Stimulated activated CD8-positive, alpha-beta memory T cell treated with anti-CD3 and anti-CD28 coated beads, Interleukin-4, amount 100 ng/mL, for 24 hours (primary cell): ENCODE results near the gene PLEKHA8.

Source experiments
- DNase-seq: peaks from one replicate; pipeline ENCODE4 v3.0.0-alpha.2; 2020; ENCODE audit warnings: low read depth

Gene PLEKHA8

DNA sequence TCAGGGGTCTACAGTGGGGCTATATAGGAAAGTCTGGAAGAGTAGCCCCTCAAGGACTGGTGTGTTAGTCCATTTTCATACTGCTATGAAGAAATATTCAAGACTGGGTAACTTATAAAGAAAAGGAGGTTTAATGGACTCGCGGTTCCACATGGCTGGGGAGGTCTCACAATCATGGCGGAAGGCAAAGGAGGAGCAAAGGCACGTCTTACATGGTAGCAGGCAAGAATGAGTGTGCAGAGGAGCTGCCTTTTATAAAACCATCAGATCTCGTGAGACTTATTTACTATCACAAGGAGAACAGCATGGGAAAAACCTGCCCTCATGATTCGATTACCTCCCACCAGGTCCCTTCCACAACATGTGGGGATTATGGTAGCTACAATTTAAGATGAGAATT, 4.7 kb upstream of the PLEKHA8 start:
- DNase-seq: no peak

- DNase-seq: peak; percentile 85
These were observed 1.8 kb upstream of the PLEKHA8 start, which contains the start of gene FKBP14 for GRCh38 chr7:30026229-30027064. Gene FKBP14, minus strand, starts transcription at chr7:30026702. Its CDS starts 194 bp downstream, at chr7:30026508.

DNA sequence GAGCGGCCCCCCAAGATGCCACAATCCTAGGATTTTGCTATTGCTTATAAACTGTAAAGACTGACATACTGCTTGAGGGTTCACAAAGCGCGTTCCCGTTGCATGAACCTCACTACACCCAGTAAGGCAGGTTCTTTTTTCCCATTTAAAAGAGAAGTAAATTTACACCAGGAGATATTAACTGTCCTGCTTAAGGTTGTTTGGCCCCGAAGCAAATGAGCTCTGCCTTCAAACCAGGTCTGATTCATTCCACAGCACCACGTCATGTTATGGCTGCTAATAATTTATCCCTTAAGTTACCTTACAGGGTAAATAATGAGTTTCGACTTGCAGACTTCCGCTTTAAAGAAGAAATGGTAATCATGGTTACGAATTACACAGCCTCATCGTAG, 1.2 kb upstream of the PLEKHA8 start:
- DNase-seq: no peak

- DNase-seq: no peak
These were observed 434 bp upstream of the PLEKHA8 start for GRCh38 chr7:30027740-30028215.

- peak; percentile 1 for DNase-seq
These were observed 780 bp downstream of the PLEKHA8 start for GRCh38 chr7:30028749-30029635.

DNA sequence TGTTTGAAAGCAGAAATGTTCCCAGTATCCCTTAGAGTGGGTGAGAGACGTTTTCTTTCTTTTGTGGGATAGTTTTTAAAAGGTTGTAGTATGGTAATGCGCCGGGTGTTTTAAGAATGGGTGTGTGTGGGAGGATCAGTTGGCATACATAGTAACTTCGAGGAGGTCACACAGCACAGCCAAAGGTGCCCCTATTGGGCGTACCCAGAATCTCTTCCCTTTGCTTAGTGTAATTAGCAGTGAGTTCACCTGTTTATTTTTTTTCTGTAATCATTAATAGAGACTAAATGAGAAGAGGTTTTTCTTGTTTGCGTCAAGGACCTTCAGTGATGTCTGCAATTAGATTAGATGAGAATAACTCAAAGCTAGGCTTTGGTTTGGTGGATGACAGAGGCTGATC, 1.5 kb downstream of the PLEKHA8 start:
- no peak for DNase-seq

DNA sequence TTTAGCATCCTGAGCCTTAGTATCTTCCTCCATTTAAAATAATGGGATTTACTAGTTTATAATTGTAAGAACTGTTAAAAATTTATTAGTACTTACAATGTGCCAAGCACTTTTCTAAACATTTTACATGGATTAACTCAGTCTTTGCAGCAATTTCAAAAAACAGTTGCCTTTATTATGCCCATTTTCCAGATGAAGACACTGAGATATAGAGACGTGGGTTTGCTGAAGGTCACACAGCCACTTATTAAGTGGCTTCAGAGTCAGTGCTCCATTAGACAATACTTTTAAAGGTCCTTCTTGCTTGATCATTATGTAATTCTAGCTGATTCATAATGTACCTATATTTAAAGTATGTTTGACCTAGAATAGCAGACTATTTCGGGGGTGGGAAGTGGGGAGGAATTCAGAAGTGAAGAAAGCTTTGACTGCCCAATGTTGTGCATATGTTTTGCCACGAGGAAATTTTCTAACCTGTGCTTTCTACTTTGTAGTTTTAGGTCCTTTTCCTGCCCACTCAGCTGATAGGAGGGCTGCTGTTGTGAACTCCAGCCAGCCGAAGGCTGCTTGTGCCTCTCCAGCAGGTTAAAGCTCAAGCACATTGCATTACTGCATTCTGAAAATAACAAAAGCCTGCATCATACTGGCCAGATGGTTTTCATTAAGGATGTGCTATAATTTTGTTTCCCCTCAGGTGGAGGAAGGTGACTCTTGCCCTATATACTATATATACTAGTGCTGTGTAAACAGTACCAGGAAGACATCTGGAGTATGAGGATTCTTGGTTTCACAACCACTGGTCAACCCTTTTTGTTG, 4.3 kb downstream of the PLEKHA8 start:
- no peak for DNase-seq

DNA sequence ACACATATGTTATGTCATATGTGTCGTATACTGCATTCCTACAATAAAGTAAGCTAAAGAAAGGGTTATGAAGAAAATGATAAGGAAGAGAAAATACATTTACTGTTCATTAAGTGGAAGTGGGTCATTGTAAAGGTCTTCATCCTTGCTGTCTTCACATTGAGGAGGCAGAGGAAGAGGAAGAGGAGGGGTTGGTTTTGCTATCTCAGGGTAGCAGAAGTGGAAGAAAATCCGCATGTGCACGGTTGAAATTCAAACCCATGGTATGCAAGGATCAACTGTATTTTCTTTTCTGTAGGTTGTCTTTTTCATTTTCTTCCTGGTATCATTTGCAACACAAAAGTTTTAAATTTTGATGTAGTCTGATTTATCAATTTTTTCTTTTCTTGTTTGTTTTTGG, 6.3 kb downstream of the PLEKHA8 start:
- no peak for DNase-seq

DNA sequence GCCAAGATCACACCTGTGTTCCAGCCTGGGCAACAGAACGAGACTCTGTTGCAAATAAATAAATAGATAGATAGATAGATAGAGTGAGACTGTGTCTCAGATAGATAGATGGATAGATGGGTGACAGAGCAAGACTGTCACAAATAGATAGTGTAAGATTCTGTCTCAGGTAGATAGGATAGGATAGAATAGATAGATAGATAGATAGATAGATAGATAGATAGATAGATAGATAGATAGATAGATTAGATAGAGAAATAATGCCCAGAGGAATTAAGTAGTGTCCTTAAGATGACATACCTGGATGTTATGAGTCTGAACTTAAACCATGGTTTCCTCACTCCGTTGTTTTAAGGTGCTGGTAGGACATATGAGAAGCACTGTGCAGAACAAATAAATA, 8.0 kb downstream of the PLEKHA8 start:
- no peak for DNase-seq

- no peak for DNase-seq
These were observed 10.2 kb downstream of the PLEKHA8 start for GRCh38 chr7:30038196-30038980.

DNA sequence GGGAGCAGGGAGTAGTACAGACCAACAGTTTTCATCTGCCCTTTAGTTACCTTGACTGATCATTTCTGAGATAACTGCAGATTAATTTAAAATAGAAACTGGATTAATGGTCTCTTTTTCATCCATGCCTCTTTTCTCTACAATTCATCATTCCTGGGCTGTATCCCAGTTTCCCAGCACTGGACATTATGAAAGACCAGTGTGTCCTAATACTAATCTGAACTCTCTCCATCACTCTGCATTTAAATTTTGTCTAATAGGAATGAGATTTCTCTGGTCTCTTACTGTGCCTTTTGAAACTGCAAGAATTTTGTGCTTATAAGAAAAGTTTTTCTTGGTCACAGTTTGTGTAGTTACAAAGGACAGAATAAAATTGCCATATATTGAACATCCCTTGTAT, 12.7 kb downstream of the PLEKHA8 start:
- no peak for DNase-seq

DNA sequence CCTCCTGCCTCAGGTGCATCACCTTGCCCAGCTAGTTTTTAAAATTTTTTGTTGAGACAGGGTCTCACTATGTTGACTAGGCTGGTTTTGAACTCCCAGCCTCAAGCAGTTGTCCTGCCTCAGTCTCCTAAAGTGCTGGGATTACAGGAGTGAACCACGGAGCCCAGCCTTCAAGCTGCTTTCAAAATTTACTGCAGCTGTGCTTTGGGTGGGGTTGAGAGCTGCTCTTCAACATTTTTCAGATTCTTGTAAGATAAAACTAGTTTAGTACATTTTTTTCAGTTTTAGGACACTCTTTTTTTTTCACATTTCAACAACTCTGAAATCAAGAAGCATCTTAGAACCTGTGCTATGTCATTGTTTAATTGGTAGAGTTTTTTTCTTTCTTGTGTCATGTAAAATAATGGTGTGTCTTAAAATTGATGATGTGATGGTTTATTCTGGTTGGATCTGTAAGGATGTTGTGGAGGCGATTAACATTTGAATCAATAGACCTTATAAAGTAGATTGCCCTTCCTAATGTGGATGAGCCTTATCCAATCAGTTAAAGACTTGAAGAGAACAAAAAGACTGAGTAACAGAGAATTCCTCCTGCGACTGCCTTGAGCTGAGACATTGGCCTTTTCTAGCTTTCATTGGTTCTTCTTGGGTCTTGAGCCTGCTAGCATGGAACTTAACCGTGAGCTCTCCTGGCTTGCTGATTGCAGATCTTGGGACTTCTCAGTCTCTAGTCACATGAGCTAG, 13.5 kb downstream of the PLEKHA8 start:
- DNase-seq: no peak

GRCh38 chr7:30046127-30046770, 18.0 kb downstream of the PLEKHA8 start:
- DNase-seq: no peak

DNA sequence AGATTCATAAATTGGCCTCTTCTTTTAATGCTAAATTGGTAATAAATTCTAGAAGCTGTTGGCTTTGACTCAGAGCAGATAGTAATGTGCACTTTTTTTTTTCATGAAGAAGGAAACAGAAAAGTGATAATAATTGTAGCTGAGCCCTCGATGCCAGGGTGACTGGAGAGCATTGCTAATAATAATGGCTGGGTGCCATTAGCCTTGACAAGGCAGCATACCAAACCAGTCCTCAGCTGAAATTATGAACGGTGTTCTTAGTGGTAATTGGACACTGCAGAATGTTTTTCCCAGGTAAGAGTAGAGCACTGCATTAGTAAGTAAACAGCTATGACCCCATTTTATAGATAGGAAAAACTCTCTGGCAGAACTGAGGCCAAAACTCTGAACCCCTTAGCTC, 18.9 kb downstream of the PLEKHA8 start:
- no peak for DNase-seq

GRCh38 chr7:30048582-30048981, 20.4 kb downstream of the PLEKHA8 start:
- DNase-seq: no peak

DNA sequence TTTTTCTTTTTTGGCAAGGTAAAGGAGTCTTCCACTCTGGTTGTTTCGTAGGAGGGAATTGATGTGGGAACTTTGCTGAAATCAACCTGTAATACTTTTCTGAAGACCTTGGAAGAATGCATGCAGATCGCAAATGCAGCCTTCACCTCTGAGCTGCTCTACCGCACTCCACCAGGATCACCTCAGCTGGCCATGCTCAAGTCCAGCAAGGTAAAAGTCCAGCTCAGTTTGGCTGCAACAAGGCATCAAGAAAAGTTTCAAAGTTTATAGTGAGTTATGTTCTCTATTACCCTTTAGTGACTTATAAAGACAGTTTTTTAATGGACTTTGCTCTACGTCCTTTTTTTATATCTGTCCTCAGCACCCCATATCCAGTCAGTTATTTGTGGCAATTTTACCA, 21.0 kb downstream of the PLEKHA8 start:
- no peak for DNase-seq

- DNase-seq: no peak
These were observed 24.9 kb downstream of the PLEKHA8 start for GRCh38 chr7:30053068-30053467.

DNA sequence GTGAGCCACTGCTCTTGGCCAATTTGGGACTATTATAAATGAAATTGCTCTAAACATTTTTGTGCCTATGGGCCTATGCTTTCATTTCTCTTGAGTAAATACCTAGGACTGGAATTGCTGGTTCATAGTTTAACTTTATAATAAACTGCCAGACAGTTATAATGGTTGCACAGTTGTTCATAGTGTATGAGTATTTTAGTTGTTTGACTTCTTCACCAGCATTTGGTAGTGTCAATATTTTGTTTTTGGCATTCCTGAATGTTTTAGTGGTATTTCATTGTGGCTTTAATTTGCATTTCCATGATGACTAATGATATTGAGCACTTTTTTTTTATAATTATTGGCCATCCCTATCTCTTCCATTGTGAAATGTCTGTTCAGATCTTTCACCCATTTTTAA, 29.5 kb downstream of the PLEKHA8 start:
- no peak for DNase-seq

DNA sequence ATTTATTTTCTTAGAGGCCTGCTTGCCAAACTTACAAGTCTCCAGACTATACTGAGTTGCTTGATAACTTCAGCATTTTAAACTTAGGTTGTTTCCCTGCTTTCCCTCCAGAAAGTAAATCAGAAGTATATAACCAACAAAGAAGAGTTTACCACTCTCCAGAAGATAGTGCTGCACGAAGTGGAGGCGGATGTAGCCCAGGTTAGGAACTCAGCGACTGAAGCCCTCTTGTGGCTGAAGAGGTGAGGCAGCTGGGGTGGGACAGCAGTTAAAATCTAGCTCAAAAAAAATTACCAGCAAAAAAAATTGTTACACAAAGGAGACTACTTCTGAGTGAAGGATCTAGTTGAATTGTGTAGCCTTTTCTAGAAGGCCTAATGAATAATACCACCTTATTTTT, 33.6 kb downstream of the PLEKHA8 start:
- DNase-seq: peak; percentile 3

DNA sequence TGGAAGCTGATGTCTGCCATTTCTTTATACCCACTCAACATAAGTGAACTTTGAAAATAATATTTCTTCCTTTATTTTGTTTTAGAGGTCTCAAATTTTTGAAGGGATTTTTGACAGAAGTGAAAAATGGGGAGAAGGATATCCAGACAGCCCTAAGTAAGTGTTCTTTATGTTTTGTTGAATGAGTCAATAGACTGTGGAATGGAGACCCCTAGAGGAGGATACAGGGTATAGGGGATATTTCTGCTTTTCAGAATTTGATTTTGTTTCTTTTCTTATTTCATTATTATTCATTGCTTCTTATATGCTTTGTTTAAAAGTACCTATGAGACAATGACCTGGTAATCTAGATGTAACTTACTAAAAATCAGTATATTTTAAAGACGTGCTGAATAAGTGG, 34.4 kb downstream of the PLEKHA8 start:
- DNase-seq: no peak
